WTC11 (cell line): ENCODE measurements around the gene SPATA18.

Experiments used
- CTCF ChIP-seq: fragments of 200-600 bp; IDR thresholded peaks from 2 replicates; pipeline ENCODE4 v1.8.0; 2022; ENCODE audit warnings: antibody characterized with exemption
- E2F4 ChIP-seq: sonication (generic); formaldehyde crosslinking; IDR thresholded peaks from 2 replicates; pipeline ENCODE4 v1.8.1; 2022; ENCODE audit warnings: low read depth, mild to moderate bottlenecking, moderate library complexity, missing genetic modification reagents, borderline replicate concordance
- GRHL2 ChIP-seq: fragments of 250-450 bp; sonication (Bioruptor Pico); IDR thresholded peaks from 2 replicates; pipeline ENCODE4 v1.8.0; 2022; ENCODE audit warnings: mild to moderate bottlenecking, moderate library complexity; ENCODE audit not compliant: insufficient replicate concordance, severe bottlenecking
- SP1 ChIP-seq: sonication (generic); formaldehyde crosslinking; conservative IDR thresholded peaks from 2 replicates; pipeline ENCODE4 v1.8.1; 2022; ENCODE audit warnings: missing genetic modification reagents
- ZBTB43 ChIP-seq: sonication (generic); formaldehyde crosslinking; IDR thresholded peaks from 2 replicates; pipeline ENCODE4 v1.8.1; 2023; ENCODE audit warnings: mild to moderate bottlenecking, missing genetic modification reagents
- ZNF121 ChIP-seq: sonication (generic); formaldehyde crosslinking; IDR thresholded peaks from 2 replicates; pipeline ENCODE4 v1.8.0; 2023; ENCODE audit warnings: missing genetic modification reagents
- TF ChIP-seq, protein P1 (sequence below): sonication (generic); formaldehyde crosslinking; IDR thresholded peaks from 2 replicates; pipeline ENCODE4 v1.8.1; 2023; ENCODE audit warnings: mild to moderate bottlenecking, missing genetic modification reagents, borderline replicate concordance

GRCh38 chr4:52093466-52093865 lies 42.4 kb downstream of the SPATA18 start:
- no peak for TF ChIP-seq CTCF
- TF ChIP-seq ZNF121, result no peak
- TF ChIP-seq, protein P1, sequence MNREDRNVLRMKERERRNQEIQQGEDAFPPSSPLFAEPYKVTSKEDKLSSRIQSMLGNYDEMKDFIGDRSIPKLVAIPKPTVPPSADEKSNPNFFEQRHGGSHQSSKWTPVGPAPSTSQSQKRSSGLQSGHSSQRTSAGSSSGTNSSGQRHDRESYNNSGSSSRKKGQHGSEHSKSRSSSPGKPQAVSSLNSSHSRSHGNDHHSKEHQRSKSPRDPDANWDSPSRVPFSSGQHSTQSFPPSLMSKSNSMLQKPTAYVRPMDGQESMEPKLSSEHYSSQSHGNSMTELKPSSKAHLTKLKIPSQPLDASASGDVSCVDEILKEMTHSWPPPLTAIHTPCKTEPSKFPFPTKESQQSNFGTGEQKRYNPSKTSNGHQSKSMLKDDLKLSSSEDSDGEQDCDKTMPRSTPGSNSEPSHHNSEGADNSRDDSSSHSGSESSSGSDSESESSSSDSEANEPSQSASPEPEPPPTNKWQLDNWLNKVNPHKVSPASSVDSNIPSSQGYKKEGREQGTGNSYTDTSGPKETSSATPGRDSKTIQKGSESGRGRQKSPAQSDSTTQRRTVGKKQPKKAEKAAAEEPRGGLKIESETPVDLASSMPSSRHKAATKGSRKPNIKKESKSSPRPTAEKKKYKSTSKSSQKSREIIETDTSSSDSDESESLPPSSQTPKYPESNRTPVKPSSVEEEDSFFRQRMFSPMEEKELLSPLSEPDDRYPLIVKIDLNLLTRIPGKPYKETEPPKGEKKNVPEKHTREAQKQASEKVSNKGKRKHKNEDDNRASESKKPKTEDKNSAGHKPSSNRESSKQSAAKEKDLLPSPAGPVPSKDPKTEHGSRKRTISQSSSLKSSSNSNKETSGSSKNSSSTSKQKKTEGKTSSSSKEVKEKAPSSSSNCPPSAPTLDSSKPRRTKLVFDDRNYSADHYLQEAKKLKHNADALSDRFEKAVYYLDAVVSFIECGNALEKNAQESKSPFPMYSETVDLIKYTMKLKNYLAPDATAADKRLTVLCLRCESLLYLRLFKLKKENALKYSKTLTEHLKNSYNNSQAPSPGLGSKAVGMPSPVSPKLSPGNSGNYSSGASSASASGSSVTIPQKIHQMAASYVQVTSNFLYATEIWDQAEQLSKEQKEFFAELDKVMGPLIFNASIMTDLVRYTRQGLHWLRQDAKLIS (CRISPR knock-in tag), result no peak
- no peak for TF ChIP-seq ZBTB43 (CRISPR knock-in tag)
- no peak for TF ChIP-seq SP1
- no peak for TF ChIP-seq E2F4 (CRISPR knock-in tag)
- TF ChIP-seq GRHL2, result no peak
